ENCODE measurements around the gene CCDC73. TPM values are rescaled to one million over a fixed set of nuclear protein-coding genes. Genes with fewer than 3 reads are reported as not detected.
A peak's percentile ranks its signal among the peaks of the same experiment; 100 is the strongest.
"Not testable (repeated sequence)": the region's sequence is repeated elsewhere in the genome, so short reads cannot be mapped to it uniquely, and the experiment has no call there.

The CCDC73 gene
- total RNA-seq, 1 donor from 2014 or later, result 0.27 TPM

DNA sequence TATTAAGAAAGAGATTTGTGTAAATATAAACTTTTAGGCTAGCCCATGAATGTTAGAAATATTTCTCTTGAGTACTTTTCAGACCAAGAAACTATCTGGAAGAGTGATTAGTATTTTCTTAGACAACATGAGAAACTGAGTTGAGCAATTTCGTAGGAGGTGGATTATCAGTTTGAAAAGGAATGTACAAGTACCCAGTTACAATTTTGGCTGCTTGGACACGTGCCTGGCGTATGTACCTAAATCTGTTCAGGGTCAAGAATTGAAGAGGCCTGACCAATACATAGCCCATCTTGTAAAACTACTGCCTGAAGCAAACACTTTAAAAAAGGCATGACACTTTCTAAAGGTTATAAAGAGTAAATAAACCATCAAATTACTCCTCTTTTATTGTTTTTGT lies 71.1 kb downstream of the CCDC73 start:
- H3K36me3 Mint-ChIP-seq, result no peaks in the 10 kb centered on the region
- DNase-seq (ENCODE audit: low spot score in 2 of 2, unreplicated experiment in 2 of 2), result no peak
- H3K9me3 Mint-ChIP-seq, result no peaks in the 10 kb centered on the region
- H3K4me1 Mint-ChIP-seq, result peaks cover 7% of the 10 kb centered on the region
- H3K27me3 Mint-ChIP-seq (ENCODE audit: low read depth), result peaks cover 12% of the 10 kb centered on the region
- TF ChIP-seq, protein P1, sequence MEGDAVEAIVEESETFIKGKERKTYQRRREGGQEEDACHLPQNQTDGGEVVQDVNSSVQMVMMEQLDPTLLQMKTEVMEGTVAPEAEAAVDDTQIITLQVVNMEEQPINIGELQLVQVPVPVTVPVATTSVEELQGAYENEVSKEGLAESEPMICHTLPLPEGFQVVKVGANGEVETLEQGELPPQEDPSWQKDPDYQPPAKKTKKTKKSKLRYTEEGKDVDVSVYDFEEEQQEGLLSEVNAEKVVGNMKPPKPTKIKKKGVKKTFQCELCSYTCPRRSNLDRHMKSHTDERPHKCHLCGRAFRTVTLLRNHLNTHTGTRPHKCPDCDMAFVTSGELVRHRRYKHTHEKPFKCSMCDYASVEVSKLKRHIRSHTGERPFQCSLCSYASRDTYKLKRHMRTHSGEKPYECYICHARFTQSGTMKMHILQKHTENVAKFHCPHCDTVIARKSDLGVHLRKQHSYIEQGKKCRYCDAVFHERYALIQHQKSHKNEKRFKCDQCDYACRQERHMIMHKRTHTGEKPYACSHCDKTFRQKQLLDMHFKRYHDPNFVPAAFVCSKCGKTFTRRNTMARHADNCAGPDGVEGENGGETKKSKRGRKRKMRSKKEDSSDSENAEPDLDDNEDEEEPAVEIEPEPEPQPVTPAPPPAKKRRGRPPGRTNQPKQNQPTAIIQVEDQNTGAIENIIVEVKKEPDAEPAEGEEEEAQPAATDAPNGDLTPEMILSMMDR (IDR thresholded peaks at IDR 0.05; ENCODE audit: unreplicated experiment), result no peak
- H3K27ac Mint-ChIP-seq, result no peak overlapping the region
- no peak overlapping the region for H3K4me3 Mint-ChIP-seq

DNA sequence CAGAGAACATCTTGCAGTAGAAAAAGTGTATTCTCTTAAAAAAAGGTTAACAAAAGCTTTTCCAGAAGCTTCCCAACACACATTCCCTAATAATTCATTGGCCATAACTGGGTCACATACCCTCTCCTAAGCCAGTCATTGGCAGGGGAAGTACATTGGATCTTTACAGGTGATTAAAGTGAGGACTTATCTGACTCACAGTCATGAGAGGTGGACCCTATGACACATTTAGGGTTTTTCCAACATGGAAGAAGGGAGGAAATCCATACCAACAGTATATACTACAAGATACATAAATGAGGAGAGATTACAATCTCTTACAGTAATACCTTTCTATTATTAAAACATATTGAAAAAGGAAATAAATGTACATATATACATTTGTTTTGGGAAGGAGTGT lies 72.2 kb downstream of the CCDC73 start:
- TF ChIP-seq, protein P1 (IDR thresholded peaks at IDR 0.05; ENCODE audit: unreplicated experiment), result no peak
- H3K9me3 Mint-ChIP-seq, result no peaks in the 10 kb centered on the region

DNA sequence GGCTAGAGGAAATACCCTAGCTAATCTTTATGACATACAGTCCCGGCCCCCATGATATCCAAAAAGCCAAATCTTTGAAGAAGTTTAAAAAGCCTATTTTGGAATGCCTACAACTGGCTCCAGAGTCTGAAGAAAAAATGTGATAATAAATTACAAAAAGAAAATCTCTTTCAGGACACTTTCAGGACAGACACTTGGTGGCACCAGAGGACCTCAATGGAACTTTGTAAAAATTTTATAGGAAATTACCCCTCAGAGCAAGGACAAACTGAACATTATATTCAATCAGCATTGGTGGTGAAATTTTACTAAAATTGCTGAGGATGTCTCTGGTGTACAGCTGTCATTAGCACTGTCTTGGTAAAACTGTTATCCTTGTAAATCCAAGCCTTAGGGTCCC lies 81.0 kb downstream of the CCDC73 start:
- no peak overlapping the region for H3K4me3 Mint-ChIP-seq
- H3K36me3 Mint-ChIP-seq, result peaks cover 1% of the 10 kb centered on the region
- no peak for DNase-seq (ENCODE audit: low spot score in 2 of 2, unreplicated experiment in 2 of 2)
- H3K27me3 Mint-ChIP-seq (ENCODE audit: low read depth), result peaks cover 10% of the 10 kb centered on the region
- H3K27ac Mint-ChIP-seq, result peak overlapping the region; percentile 8
- H3K4me1 Mint-ChIP-seq, result peaks cover 12% of the 10 kb centered on the region
- TF ChIP-seq, protein P1 (IDR thresholded peaks at IDR 0.05; ENCODE audit: unreplicated experiment), result no peak
- peaks cover 29% of the 10 kb centered on the region for H3K9me3 Mint-ChIP-seq

More for the DNA sequence above, 72.2 kb downstream of the CCDC73 start:
- H3K4me3 Mint-ChIP-seq, result no peak overlapping the region
- no peak for DNase-seq (ENCODE audit: low spot score in 2 of 2, unreplicated experiment in 2 of 2)
- no peaks in the 10 kb centered on the region for H3K36me3 Mint-ChIP-seq
- H3K27me3 Mint-ChIP-seq (ENCODE audit: low read depth), result peaks cover 16% of the 10 kb centered on the region
- no peak overlapping the region for H3K27ac Mint-ChIP-seq
- peaks cover 7% of the 10 kb centered on the region for H3K4me1 Mint-ChIP-seq

DNA sequence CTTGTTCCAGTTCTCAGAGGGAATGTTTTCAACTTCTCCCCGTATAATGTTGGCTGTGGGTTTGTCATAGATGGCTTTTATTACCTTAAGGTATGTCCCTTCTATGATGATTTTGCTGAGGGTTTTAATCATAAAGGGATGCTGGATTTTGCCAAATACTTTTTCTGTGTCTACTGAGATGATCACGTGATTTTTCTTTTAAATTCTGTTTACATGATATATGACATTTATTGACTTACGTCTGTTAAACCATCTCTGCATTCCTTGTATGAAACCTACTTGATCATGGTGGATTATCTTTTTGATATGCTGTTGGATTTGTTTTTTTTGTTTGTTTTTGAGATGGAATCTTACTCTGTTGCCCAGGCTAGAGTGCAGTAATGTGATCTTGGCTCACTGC lies 85.5 kb downstream of the CCDC73 start:
- Mint-ChIP-seq H3K9me3 (peaks cover 49% of the 10 kb centered on the region), H3K4me1 (peaks cover 12% of the 10 kb centered on the region)
- H3K27me3 Mint-ChIP-seq (ENCODE audit: low read depth); H3K4me3 Mint-ChIP-seq; H3K36me3 Mint-ChIP-seq; DNase-seq (ENCODE audit: low spot score in 2 of 2, unreplicated experiment in 2 of 2); H3K27ac Mint-ChIP-seq: not testable (repeated sequence)

DNA sequence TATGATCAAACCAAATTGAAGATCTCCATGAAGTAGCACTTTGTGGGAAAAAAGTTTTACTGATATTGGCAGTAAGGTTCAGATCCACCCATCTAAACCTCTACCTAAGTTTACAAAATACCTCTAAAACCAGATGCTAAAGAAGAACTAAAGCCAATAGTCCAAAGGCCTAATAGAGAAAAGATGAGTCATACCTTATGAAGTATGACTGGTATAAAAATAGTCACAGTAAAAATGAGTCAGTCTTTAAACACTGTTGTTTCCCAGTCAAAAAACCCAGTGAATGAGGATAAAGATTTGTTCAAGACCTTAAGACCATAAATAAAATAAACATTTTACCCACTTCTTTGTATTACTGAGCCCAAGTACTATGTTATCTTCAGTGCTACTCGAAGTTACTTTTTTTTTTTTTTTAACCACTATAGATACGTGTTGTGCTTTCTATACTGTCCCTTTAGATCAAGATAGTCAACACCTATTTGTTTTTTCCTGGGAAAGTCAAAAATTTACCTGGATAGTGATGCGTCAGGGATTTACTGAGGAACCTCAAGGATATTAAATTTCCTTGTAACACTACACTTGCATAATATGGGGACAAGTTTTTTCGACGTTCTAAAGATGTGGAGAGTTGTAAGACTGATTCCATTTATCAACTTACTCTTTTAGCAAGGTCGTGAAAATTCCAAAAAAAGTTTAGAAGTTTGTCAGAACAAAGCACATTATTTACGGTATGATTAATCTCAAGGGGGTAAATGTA lies 87.3 kb downstream of the CCDC73 start:
- H3K4me1 Mint-ChIP-seq, result peaks cover 5% of the 10 kb centered on the region
- H3K4me3 Mint-ChIP-seq, result no peak overlapping the region
- TF ChIP-seq, protein P1 (IDR thresholded peaks at IDR 0.05; ENCODE audit: unreplicated experiment), result no peak
- peaks cover 6% of the 10 kb centered on the region for H3K36me3 Mint-ChIP-seq
- peaks cover 3% of the 10 kb centered on the region for H3K27me3 Mint-ChIP-seq (ENCODE audit: low read depth)
- H3K9me3 Mint-ChIP-seq, result peaks cover 49% of the 10 kb centered on the region
- DNase-seq (ENCODE audit: low spot score in 2 of 2, unreplicated experiment in 2 of 2), result no peak
- H3K27ac Mint-ChIP-seq, result no peak overlapping the region

DNA sequence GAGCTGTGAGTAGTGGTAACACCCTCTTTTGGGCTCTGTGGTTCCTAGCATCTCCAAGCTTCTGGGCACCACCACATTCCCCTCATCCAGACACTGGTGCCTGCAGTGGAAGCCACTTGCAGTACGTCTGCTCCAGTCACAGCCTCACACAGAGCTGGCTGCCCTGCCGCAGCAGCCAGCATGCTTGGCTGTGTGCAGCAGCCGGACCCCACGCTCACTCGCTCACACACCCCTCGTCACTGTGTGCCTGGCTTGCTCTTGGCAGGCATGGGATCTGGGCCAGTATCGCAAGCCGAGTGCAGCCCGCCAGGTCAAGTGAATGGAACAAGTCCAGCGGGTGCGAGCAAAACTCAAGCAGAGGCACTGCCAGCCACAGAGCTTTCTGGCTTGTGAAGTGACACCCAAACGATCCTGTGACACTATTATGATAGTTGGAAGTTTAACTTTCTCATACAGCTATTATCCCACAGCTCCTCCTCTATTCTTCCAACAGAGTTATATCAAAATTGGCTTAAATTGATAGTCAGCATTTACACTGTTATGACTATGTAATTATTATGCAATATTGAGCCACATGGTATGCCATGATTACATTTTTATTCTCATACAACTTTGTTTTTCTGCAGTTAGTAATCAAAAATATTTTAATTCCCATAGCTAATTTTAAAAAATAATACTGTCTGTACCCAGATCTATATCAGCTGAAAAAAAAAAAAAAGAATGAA lies 89.0 kb downstream of the CCDC73 start:
- H3K4me1 Mint-ChIP-seq, result peaks cover 3% of the 10 kb centered on the region
- TF ChIP-seq, protein P1 (IDR thresholded peaks at IDR 0.05; ENCODE audit: unreplicated experiment), result no peak
- peaks cover 36% of the 10 kb centered on the region for H3K9me3 Mint-ChIP-seq
- peaks cover 6% of the 10 kb centered on the region for H3K36me3 Mint-ChIP-seq
- no peak overlapping the region for H3K4me3 Mint-ChIP-seq
- DNase-seq (ENCODE audit: low spot score in 2 of 2, unreplicated experiment in 2 of 2), result no peak
- no peak overlapping the region for H3K27ac Mint-ChIP-seq
- H3K27me3 Mint-ChIP-seq (ENCODE audit: low read depth), result peaks cover 3% of the 10 kb centered on the region

Data from mesothelial cell of epicardium (in vitro differentiated cells).